SK-N-SH treated with all-trans-retinoic acid at 6 μM for 48 hours (cell line): Measurements from ENCODE around the gene NAT8L.

Experiments
- ATAC-seq: fragments of 200-7000 bp; cut with Tn5 transposase; 3 replicates; pipeline ENCODE4 v1.9.1; 2020; ENCODE audit warnings: mild to moderate bottlenecking, moderate library complexity
- CSDC2 ChIP-seq: fragments of 250-450 bp; sonication (Bioruptor Pico); IDR thresholded peaks from 2 replicates; pipeline ENCODE4 v1.5.0; 2020; ENCODE audit warnings: mild to moderate bottlenecking, moderate library complexity
- CSRNP3 ChIP-seq: fragments of 250-450 bp; sonication (Bioruptor Pico); IDR thresholded peaks from 2 replicates; pipeline ENCODE4 v1.5.1; 2021; ENCODE audit warnings: mild to moderate bottlenecking, moderate library complexity
- ESRRG ChIP-seq: fragments of 250-450 bp; sonication (Bioruptor Pico); IDR thresholded peaks from 2 replicates; pipeline ENCODE4 v1.6.1; 2021; ENCODE audit warnings: mild to moderate bottlenecking
- GLIS3 ChIP-seq: fragments of 250-450 bp; sonication (Bioruptor Pico); IDR thresholded peaks from 2 replicates; pipeline ENCODE4 v1.5.0; 2020; ENCODE audit warnings: mild to moderate bottlenecking, moderate library complexity
- ISL1 ChIP-seq: fragments of 250-450 bp; sonication (Bioruptor Pico); IDR thresholded peaks from 2 replicates; pipeline ENCODE4 v2.1.2; 2022; ENCODE audit warnings: mild to moderate bottlenecking, moderate library complexity
- PATZ1 ChIP-seq: fragments of 250-450 bp; sonication (Bioruptor Pico); IDR thresholded peaks from 2 replicates; pipeline ENCODE4 v1.8.0; 2020; ENCODE audit warnings: mild to moderate bottlenecking, moderate library complexity, borderline replicate concordance
- POU6F1 ChIP-seq: fragments of 250-450 bp; sonication (Bioruptor Pico); IDR thresholded peaks from 2 replicates; pipeline ENCODE4 v1.8.0; 2021; ENCODE audit warnings: low read depth, mild to moderate bottlenecking, moderate library complexity, borderline replicate concordance
- PPARA ChIP-seq: fragments of 250-450 bp; sonication (Bioruptor Pico); IDR thresholded peaks from 2 replicates; pipeline ENCODE4 v1.5.0; 2020; ENCODE audit warnings: mild to moderate bottlenecking, borderline replicate concordance
- RARB ChIP-seq: fragments of 250-450 bp; sonication (Bioruptor Pico); IDR thresholded peaks from 2 replicates; pipeline ENCODE4 v1.8.0; 2021; ENCODE audit warnings: mild to moderate bottlenecking, moderate library complexity
- SNAI2 ChIP-seq: fragments of 250-450 bp; sonication (Bioruptor Pico); IDR thresholded peaks from 2 replicates; pipeline ENCODE4 v1.5.0; 2020; ENCODE audit warnings: mild to moderate bottlenecking, moderate library complexity
- TCF4 ChIP-seq: fragments of 250-450 bp; sonication (Bioruptor Pico); IDR thresholded peaks from 2 replicates; pipeline ENCODE4 v1.8.0; 2021; ENCODE audit warnings: mild to moderate bottlenecking, moderate library complexity, borderline replicate concordance
- TSHZ2 ChIP-seq: fragments of 250-450 bp; sonication (Bioruptor Pico); IDR thresholded peaks from 2 replicates; pipeline ENCODE4 v1.5.0; 2020; ENCODE audit warnings: mild to moderate bottlenecking, moderate library complexity
- ZC3H10 ChIP-seq: fragments of 250-450 bp; sonication (Bioruptor Pico); IDR thresholded peaks from 2 replicates; pipeline ENCODE4 v1.5.1; 2021; ENCODE audit warnings: mild to moderate bottlenecking, moderate library complexity
- ZFP30 ChIP-seq: fragments of 450-650 bp; formaldehyde crosslinking; IDR thresholded peaks from 2 replicates; pipeline ENCODE4 v1.5.0; 2022; ENCODE audit warnings: mild to moderate bottlenecking, moderate library complexity
- ZNF565 ChIP-seq: fragments of 450-650 bp; formaldehyde crosslinking; conservative IDR thresholded peaks from 2 replicates; pipeline ENCODE4 v1.5.0; 2020; ENCODE audit warnings: low read depth, mild to moderate bottlenecking, moderate library complexity
- ZNF70 ChIP-seq: fragments of 450-650 bp; formaldehyde crosslinking; IDR thresholded peaks from 2 replicates; pipeline ENCODE4 v1.5.0; 2020; ENCODE audit warnings: mild to moderate bottlenecking, moderate library complexity
- ZNF8 ChIP-seq: fragments of 450-650 bp; formaldehyde crosslinking; IDR thresholded peaks from 2 replicates; pipeline ENCODE4 v1.5.0; 2020; ENCODE audit warnings: mild to moderate bottlenecking, moderate library complexity

NAT8L gene

GRCh38 chr4:2103843-2104547, 44.9 kb downstream of the NAT8L start:
- TF ChIP-seq ZNF8 (CRISPR knock-in tag) (no peak), ZC3H10 (CRISPR knock-in tag) (no peak), ZNF565 (CRISPR knock-in tag) (no peak), CSRNP3 (CRISPR knock-in tag) (no peak), ESRRG (no peak), CSDC2 (CRISPR knock-in tag) (no peak), ZNF70 (no peak), GLIS3 (no peak), RARB (no peak), POU6F1 (CRISPR knock-in tag) (no peak), PPARA (CRISPR knock-in tag) (no peak), ZFP30 (CRISPR knock-in tag) (no peak), SNAI2 (CRISPR knock-in tag) (no peak), PATZ1 (no peak), TCF4 (CRISPR knock-in tag) (no peak), TSHZ2 (CRISPR knock-in tag) (no peak)
- ATAC-seq = no peak

- TF ChIP-seq ZFP30 (CRISPR knock-in tag) (no peak), POU6F1 (CRISPR knock-in tag) (no peak)
Observed at GRCh38 chr4:2104556-2105345, 45.6 kb downstream of the NAT8L start.

GRCh38 chr4:2105559-2105958, 46.4 kb downstream of the NAT8L start:
- no peak for ATAC-seq
- TF ChIP-seq CSRNP3 (CRISPR knock-in tag) (no peak), SNAI2 (CRISPR knock-in tag) (no peak), ISL1 (CRISPR knock-in tag) (no peak), GLIS3 (no peak)

More at GRCh38 chr4:2104556-2105345, 45.6 kb downstream of the NAT8L start:
- no peak for ATAC-seq
